Activated CD8-positive, alpha-beta memory T cell treated with anti-CD3 and anti-CD28 coated beads, Interleukin-2, amount 50 U/mL, for 24 hours (primary cell): ENCODE data around the gene NAPEPLD.
"Not testable (repeated sequence)": the region's sequence is repeated elsewhere in the genome, so short reads cannot be mapped to it uniquely, and the experiment has no call there.

ENCODE experiments used
- DNase-seq: peaks from one replicate; pipeline ENCODE4 v3.0.0-alpha.2; 2020; ENCODE audit errors: extremely low read depth

Gene NAPEPLD

DNA sequence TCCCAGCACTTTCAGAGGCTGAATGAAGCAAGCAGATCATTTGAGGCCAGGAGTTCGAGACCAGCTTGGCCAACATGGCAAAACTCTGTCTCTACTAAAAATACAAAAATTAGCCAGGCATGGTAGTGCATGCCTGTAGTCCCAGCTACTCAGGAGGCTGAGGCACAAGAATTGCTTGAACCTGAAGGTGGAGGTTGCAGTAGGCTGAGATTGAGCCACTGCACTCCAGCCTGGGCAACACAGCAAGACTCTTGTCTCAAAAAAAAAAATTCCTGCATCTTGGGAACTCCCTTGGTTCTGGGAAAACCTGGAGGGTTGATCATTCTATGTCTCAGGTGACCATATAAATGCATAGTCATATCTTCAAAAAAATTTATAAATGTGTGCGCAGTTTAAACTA lies 4.1 kb downstream of the NAPEPLD start:
- DNase-seq, result not testable (repeated sequence)

GRCh38 chr7:103143868-103144267 lies 5.0 kb downstream of the NAPEPLD start:
- DNase-seq, result no peak

- DNase-seq, result no peak
Measured at GRCh38 chr7:103142494-103142893, 6.4 kb downstream of the NAPEPLD start.

DNA sequence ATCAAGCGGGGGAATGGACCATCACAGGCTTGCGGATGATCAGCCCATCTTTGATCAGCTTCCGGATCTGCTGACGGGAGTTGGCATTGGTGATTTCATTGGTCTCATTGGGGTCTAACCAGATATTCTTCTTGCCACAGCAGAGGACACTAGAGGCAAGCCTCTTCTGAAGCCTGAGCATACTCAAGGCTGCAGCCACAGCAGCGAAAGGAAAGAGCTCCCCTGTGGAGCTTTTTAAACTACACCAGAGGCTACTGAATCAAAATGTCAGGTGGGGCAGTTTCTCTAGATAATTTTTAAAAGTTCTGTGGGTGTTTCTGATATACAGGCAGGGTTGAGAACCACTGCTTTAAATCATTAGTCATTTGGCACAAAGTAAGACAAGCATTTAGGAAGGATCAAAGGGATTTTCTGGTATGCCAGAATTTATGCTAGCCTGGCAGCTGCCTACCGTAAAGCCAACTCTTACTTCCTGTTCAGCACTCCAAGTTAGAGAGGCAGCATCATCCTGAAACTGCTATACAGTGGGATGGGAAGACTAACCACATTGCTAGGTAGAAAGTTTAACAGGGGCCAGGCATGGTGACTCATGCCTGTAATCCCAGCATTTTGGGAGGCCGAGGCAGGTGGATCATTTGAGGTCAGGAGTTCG lies 7.0 kb downstream of the NAPEPLD start:
- DNase-seq, result no peak

GRCh38 chr7:103140685-103141084 lies 8.2 kb downstream of the NAPEPLD start:
- DNase-seq, result no peak

DNA sequence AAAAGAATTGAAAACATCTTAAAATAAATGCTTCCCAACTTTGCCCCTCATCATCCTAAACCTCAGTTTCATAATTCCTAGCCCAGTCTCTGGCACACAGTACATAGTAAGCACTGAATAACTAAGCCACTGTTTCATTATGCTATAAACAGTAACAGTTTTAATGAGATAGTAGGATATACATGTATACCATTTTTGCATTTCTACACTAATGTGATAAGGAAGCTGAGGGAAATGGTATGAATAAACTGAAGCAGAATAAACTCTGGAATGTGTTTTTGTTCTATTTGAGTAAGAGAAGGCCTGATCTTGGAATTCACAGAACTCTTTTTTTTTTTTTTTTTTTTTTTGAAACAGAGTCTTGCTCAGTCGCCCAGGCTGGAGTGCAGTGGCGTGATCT lies 8.8 kb downstream of the NAPEPLD start:
- DNase-seq, result no peak

DNA sequence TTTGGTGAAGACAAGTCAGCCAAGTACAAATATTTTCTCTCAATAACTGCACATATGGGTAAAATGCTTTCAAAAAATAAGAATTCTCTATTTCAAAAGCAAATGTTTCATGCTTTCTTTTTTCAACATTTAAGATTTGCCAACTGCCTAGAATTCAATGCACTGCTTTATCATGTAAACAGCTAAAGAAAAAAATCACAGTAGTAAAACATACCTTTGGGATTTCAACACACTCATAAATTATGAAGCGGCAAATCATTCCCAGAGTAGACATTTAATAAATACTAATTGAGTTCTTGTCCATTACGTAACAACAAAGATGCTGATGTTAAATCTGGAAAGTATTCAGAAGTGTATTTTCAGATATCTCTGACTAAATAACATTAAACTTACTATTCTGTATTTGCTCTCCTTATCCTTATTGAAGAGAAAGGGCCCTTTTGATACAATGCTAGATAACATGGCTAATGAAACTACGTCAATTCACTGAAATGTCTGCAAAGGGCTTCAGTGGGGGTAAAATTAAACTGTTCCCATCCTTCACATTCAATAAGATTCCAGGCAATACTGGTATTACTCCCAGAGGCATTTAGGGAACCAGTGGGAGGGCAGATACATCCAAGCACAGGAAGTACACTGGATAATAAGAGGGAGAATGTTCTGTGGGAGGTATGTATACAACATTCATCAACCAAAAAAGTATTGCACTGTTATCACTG lies 13.9 kb downstream of the NAPEPLD start:
- DNase-seq, result no peak

DNA sequence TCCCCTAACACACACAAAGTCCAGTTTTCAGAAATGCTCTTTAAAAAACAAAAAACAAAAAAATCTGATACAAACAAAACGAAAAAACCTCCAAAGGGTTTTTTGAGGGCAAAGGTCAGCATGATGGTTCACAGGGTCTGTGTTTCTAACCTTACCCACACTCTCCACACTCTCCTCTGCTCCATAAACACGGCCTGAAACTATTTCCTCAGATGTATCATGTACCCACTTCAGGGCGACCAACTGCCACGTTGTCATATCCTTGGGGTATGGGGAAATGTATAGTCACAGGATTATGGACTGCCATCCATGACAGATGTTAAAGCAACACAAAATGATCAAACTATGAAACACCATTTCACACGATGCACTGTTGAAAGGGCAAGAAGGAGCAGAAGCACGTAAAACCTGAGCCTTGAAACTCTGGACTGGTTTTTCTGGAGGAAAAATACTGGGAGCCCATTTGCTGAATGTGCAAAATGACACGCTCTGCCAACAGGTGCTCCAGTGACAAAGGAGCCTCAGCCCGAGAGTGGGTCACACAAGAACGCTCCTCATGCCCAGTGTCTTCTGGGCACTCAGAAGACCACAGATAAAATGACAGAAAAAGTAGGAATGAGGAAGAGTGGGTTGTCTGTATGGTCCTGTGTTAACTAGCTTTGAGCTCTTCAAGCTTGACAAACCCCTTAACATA lies 15.8 kb downstream of the NAPEPLD start:
- DNase-seq, result no peak

DNA sequence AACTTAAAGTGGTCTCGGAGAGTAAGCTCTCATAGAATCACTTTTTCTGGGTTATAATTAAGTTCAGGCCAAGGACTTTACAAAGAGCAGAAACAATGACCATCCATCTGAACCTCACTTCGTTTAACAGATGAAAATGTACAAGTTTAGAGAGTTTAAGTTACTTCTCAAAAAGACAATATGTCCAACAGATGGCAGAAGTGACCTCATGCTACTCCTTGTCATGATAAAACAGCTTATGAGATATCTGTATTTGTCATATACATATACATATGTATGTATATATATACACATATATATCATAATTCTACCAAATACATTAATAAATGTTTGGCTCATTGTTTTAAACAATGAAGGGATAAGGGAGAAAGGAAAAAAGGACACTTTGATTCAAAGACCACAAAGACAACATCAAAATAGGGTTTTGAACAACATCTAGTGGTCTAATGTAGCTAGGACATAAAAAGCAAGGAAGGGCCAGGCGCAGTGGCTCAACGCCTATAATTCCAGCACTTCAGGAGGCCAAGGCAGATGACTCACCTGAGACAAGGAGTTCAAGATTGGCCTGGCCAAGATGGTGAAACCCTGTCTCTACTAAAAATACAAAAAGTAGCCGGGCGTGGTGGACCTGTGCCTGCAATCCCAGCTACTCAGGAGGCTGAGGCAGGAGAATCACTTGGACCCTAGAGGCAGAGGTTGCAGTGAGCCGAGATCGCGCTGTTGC lies 17.8 kb downstream of the NAPEPLD start:
- DNase-seq, result no peak

- no peak for DNase-seq
Measured at GRCh38 chr7:103129702-103130549, 19.0 kb downstream of the NAPEPLD start.

- no peak for DNase-seq
Measured at GRCh38 chr7:103127006-103127405, 21.9 kb downstream of the NAPEPLD start.

DNA sequence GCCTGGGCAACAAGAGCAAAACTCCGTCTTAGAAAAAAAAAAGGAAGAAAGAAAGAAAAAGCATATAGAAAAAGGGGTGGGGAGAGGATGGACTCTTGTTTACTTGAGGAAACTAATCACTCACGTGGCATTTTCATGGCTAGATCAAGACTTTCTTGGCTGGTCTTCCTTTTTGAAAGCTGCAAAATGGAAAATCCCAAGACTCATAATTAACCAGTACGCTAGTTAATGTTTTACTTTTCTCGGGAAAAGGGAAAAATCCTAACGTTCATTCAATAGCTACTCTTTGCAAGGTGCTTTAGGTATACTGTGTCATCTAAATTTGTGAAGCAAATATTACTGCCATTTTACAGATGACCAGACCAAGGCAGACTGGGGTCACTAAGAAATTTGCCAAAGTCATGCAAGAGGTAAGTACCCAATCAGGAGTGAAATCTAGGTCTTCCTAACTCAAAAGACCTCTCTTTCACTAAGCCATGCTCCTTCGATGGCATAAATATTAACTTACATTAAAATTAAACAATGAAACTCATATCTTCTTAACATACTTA lies 24.4 kb downstream of the NAPEPLD start:
- DNase-seq, result no peak

DNA sequence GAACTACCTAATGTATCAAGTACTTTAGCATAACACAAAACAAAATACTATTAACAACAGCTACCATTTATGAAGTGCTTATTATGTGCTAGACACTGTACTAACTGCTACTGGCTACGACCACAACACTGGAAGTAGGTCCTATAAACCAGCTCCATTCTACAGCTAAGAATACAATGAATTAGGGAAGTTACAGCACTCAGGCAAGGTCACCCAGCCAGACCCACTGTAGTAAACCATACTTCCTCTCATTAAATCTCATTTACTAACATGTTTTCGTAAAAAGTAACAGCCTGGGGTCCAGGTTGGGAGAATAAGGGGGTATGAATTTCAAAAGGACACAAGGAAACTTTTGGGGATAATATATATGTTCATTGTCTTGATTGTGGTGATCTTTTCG lies 25.4 kb downstream of the NAPEPLD start:
- no peak for DNase-seq

- no peak for DNase-seq
Measured at GRCh38 chr7:103121641-103122040, 27.3 kb downstream of the NAPEPLD start.

GRCh38 chr7:103120362-103120761 lies 28.5 kb downstream of the NAPEPLD start:
- DNase-seq, result no peak

GRCh38 chr7:103119791-103120291 lies 29.1 kb downstream of the NAPEPLD start:
- DNase-seq, result no peak

DNA sequence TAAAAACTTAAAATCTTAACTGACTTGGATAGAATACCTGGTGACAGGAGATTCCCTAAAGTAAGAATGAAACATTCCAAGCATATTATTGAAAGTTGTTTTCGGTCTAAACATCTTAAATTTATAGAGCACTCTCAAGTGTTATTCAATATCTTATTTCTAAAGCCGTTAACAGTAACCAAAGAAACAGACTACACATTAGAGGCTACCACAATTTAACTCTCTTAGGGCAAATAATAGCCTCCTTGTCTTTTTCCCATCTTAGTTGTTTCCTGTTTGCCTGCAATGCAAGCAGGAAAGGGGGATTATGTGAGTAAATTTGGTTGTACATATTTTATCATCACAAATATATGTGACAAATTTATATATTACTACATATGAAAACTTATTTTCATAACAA lies 31.4 kb downstream of the NAPEPLD start:
- DNase-seq, result no peak

DNA sequence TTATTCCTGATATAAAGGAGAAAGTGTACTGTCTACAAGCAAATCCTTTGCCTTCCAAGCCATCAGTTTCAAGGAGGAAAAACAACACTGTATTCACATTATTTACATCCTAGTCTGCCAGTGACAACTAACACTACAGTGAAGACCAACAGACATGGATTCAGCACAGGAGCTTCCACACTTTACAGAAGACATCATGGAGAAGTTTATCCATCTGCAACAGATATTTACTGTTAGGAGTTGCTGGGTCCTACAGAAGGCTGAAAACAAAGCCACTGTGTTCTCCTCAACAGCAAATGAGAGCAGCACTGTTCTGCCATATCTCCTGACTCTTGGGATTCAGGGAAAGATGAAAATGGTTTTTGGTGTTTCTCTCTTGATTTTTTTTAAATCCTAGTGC lies 31.9 kb downstream of the NAPEPLD start:
- no peak for DNase-seq

DNA sequence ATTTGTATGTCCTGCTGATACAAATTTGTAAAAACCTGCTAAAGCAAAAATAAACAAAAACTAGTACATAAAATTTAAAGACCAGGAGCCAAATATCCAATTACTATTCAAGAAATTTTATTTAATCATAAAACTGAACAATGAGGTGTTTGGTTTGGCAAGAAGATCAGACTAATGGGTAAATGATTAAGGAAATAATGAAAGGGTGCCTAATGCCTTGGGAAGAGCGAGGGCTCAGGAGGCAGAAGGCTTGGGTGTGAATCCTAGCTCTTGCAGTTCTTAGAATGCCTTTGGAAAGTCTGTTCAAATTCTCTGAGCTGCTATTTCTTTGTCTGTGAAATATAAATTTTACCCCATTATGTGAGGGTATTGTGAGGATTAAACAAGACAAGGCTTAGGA lies 32.4 kb downstream of the NAPEPLD start:
- no peak for DNase-seq

GRCh38 chr7:103115771-103116170 lies 33.1 kb downstream of the NAPEPLD start:
- DNase-seq, result no peak

GRCh38 chr7:103114576-103115008 lies 34.3 kb downstream of the NAPEPLD start:
- DNase-seq, result no peak
